ENCODE data around the gene TSPAN3. TPM values are rescaled to one million over a fixed set of nuclear protein-coding genes. Genes with fewer than 3 reads are reported as not detected.

Gene TSPAN3
- total and polyA plus RNA-seq, 2 donors (not counting 3 experiments of a cell fraction or from before 2014, with no cell fraction given): 215 to 606 TPM

- peak overlapping the region; percentile 50 for H2AFZ ChIP-seq (ENCODE audit: low read depth, low read length)
- no TSS peak for BruUV-seq (replicated peaks)
- H3K27me3 ChIP-seq (ENCODE audit: control insufficient read depth in 2 of 2, insufficient read depth in 2 of 2, low read length in 2 of 2): no peaks in the 10 kb centered on the region
- H3K27ac ChIP-seq (ENCODE audit: insufficient read depth, low read depth, low read length): no peak overlapping the region
- DNase-seq (ENCODE audit: low read depth, low spot score): no peak
- no peaks in the 10 kb centered on the region for H3K36me3 ChIP-seq (ENCODE audit: control insufficient read depth in 2 of 2, extremely low read depth in 1 of 2, insufficient read depth in 2 of 2, low read length in 2 of 2)
- ChIA-PET POLR2A (interaction anchor here (0.6 kb wide), 1 partner anchor 642 kb away, joined by 3 read pairs; no protein-coding TSS in a partner anchor), CTCF (interaction anchor here (1.1 to 2.3 kb wide), 6 partner anchors 11 to 810 kb away, joined by 3 to 8 read pairs (median 4); no protein-coding TSS in a partner anchor)
- no peaks in the 10 kb centered on the region for H3K9me1 ChIP-seq (replicated peaks; ENCODE audit: control insufficient read depth, extremely low read depth, insufficient read depth, low read length)
- H4K20me1 ChIP-seq (replicated peaks; ENCODE audit: control insufficient read depth, extremely low read depth, insufficient read depth, low read length): no peaks in the 10 kb centered on the region
- dilution Hi-C loops (cut with MboI; ENCODE audit: extremely low pct_ligation_motif_present, low sequenced_read_pairs): no loop called here
- intact Hi-C loops (cut with micrococcal nuclease): no loop called here
- FAIRE-seq: no peak
- no peak overlapping the region for H3K4me3 ChIP-seq (replicated peaks in 1 of 3; ENCODE audit: insufficient read depth in 1 of 3, low read depth in 1 of 3, low read length in 3 of 3)
- peak overlapping the region; percentile 1 for H3K9ac ChIP-seq (replicated peaks; ENCODE audit: extremely low read depth, insufficient read depth, low read length)
- no peak overlapping the region for H3K4me2 ChIP-seq (ENCODE audit: insufficient read depth, low read length)
- TF ChIP-seq FOS (IDR thresholded peaks at IDR 0.05; ENCODE audit: borderline replicate concordance, insufficient read depth, low read length) (no peak), GATA2 (IDR thresholded peaks at IDR 0.05; ENCODE audit: insufficient read depth, insufficient read length, low read depth, low read length) (no peak)
- H3K79me2 ChIP-seq (ENCODE audit: control insufficient read depth, insufficient read depth, low read length): no peaks in the 10 kb centered on the region
- H3K9me3 ChIP-seq (replicated peaks; ENCODE audit: control insufficient read depth, insufficient read depth, low read length): no peaks in the 10 kb centered on the region
- H3K4me1 ChIP-seq (ENCODE audit: control insufficient read depth, extremely low read depth, insufficient read depth, low read length): peaks cover 10% of the 10 kb centered on the region
Observed at GRCh38 chr15:76996076-76996525, 74.8 kb downstream of the TSPAN3 start.

- Histone ChIP-seq H4K20me1 (replicated peaks; ENCODE audit: control insufficient read depth, extremely low read depth, insufficient read depth, low read length) (no peaks in the 10 kb centered on the region), H3K4me1 (ENCODE audit: control insufficient read depth, extremely low read depth, insufficient read depth, low read length) (peaks cover 10% of the 10 kb centered on the region), H3K27me3 (ENCODE audit: control insufficient read depth in 2 of 2, insufficient read depth in 2 of 2, low read length in 2 of 2) (peaks cover 0 to 2% of the 10 kb centered on the region in 2 experiments), H3K9ac (replicated peaks; ENCODE audit: extremely low read depth, insufficient read depth, low read length) (no peak within 1 kb of the TSS), H3K9me1 (replicated peaks; ENCODE audit: control insufficient read depth, extremely low read depth, insufficient read depth, low read length) (no peaks in the 10 kb centered on the region), H3K27ac (ENCODE audit: insufficient read depth, low read depth, low read length) (no peak within 1 kb of the TSS), H2AFZ (ENCODE audit: low read depth, low read length) (peak within 1 kb of the TSS; percentile 50), H3K79me2 (ENCODE audit: control insufficient read depth, insufficient read depth, low read length) (no peaks in the 10 kb centered on the region), H3K36me3 (ENCODE audit: control insufficient read depth in 2 of 2, extremely low read depth in 1 of 2, insufficient read depth in 2 of 2, low read length in 2 of 2) (no peaks in the 10 kb centered on the region), H3K4me2 (ENCODE audit: insufficient read depth, low read length) (no peak within 1 kb of the TSS), H3K4me3 (replicated peaks in 1 of 3; ENCODE audit: insufficient read depth in 1 of 3, low read depth in 1 of 3, low read length in 3 of 3) (no peak within 1 kb of the TSS), H3K9me3 (replicated peaks; ENCODE audit: control insufficient read depth, insufficient read depth, low read length) (no peaks in the 10 kb centered on the region)
- ChIA-PET CTCF (interaction anchor here (0.8 to 2.3 kb wide), 4 partner anchors 12 to 548 kb away, joined by 3 to 8 read pairs (median 6); no protein-coding TSS in a partner anchor), POLR2A (no interaction called here)
- no peak for FAIRE-seq
- DNase-seq (ENCODE audit: low read depth, low spot score): no peak
- BruUV-seq (replicated peaks): no TSS peak
- intact Hi-C loops (cut with micrococcal nuclease) (no loop called here), dilution Hi-C loops (cut with MboI; ENCODE audit: extremely low pct_ligation_motif_present, low sequenced_read_pairs) (no loop called here)
- TF ChIP-seq FOS (IDR thresholded peaks at IDR 0.05; ENCODE audit: borderline replicate concordance, insufficient read depth, low read length): no peak
- no peak for TF ChIP-seq EZH2 (IDR thresholded peaks at IDR 0.05; ENCODE audit: borderline replicate concordance, low read depth, low read length, severe bottlenecking)
- TF ChIP-seq MAX (IDR thresholded peaks at IDR 0.05; ENCODE audit: insufficient read depth, insufficient read length): no peak
- no peak for TF ChIP-seq POLR2AphosphoS5 (IDR thresholded peaks at IDR 0.05; ENCODE audit: insufficient read depth, low read depth, low read length)
- no peak for TF ChIP-seq POLR2A (IDR thresholded peaks at IDR 0.05; ENCODE audit: low read depth, low read length)
- no peak for TF ChIP-seq GATA2 (IDR thresholded peaks at IDR 0.05; ENCODE audit: insufficient read depth, insufficient read length, low read depth, low read length)
Observed at GRCh38 chr15:76994971-76995945, 75.7 kb downstream of the TSPAN3 start, which contains the start of gene PSTPIP1. PSTPIP1 (plus strand) TSS chr15:76995126; CDS start chr15:76995574, 448 bp downstream.

Data from endothelial cell of umbilical vein (primary cell).